22Rv1 (cell line): Measurements from ENCODE around the gene TRIM32.

Experiments used
- CTCF ChIP-seq: fragments of 450-650 bp; IDR thresholded peaks from 2 replicates; pipeline ENCODE4 v1.5.1; 2017; ENCODE audit warnings: mild to moderate bottlenecking
- ZFX ChIP-seq: fragments of 450-650 bp; IDR thresholded peaks from 2 replicates; pipeline ENCODE4 v1.6.1; 2017; ENCODE audit warnings: antibody characterized with exemption, borderline replicate concordance

GRCh38 chr9:116700279-116700678 is 13.2 kb downstream of the TRIM32 start:
- TF ChIP-seq ZFX = no peak
- no peak for TF ChIP-seq CTCF
